ENCODE results near the gene GRIN3B.

DNA sequence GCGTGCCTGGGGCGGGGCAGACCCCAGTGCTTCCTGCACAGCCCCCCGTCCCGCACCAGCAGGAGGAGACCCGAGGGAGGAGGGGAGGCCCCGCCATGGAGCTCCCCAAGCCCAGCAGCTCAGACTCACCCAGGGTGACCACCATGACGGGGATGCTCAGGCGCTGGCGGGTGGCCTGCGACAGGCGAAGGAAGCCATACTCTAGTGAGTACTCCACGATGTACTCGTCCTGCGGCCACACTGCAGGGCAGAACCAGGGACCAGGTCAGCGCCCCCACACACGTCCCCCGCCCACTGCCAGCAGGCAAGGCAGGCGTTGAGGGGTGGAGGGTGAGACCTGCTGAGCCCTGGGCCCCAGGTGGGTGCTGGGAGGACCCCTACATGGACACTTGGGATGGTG, 12.1 kb downstream of the GRIN3B start:
- TF ChIP-seq POLR2AphosphoS5 (IDR thresholded peaks at IDR 0.05) = no peak
- TF ChIP-seq, protein P1, sequence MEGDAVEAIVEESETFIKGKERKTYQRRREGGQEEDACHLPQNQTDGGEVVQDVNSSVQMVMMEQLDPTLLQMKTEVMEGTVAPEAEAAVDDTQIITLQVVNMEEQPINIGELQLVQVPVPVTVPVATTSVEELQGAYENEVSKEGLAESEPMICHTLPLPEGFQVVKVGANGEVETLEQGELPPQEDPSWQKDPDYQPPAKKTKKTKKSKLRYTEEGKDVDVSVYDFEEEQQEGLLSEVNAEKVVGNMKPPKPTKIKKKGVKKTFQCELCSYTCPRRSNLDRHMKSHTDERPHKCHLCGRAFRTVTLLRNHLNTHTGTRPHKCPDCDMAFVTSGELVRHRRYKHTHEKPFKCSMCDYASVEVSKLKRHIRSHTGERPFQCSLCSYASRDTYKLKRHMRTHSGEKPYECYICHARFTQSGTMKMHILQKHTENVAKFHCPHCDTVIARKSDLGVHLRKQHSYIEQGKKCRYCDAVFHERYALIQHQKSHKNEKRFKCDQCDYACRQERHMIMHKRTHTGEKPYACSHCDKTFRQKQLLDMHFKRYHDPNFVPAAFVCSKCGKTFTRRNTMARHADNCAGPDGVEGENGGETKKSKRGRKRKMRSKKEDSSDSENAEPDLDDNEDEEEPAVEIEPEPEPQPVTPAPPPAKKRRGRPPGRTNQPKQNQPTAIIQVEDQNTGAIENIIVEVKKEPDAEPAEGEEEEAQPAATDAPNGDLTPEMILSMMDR (IDR thresholded peaks at IDR 0.05) = no peak

Measured in breast epithelium (tissue), 3 donors.